HG02610 (cell line): ENCODE results near the gene EYS.
"Not testable (repeated sequence)": the region's sequence is repeated elsewhere in the genome, so short reads cannot be mapped to it uniquely, and the experiment has no call there.

Source experiments
- ATAC-seq: cut with Tn5 transposase; IDR thresholded peaks from one replicate; pipeline ENCODE4 v1.9.1; 2021; ENCODE audit warnings: mild to moderate bottlenecking, moderate library complexity; ENCODE audit not compliant: unreplicated experiment

Gene EYS

GRCh38 chr6:64259372-64259771, 1447.7 kb downstream of the EYS start:
- no peak for ATAC-seq

GRCh38 chr6:64258752-64259151, 1448.3 kb downstream of the EYS start:
- ATAC-seq = no peak

- ATAC-seq = no peak
Observed at GRCh38 chr6:64258302-64258701, 1448.7 kb downstream of the EYS start.

GRCh38 chr6:64257586-64257985, 1449.4 kb downstream of the EYS start:
- no peak for ATAC-seq

GRCh38 chr6:64256483-64256882, 1450.5 kb downstream of the EYS start:
- ATAC-seq = peak; percentile 80

GRCh38 chr6:64255000-64255399, 1452.0 kb downstream of the EYS start:
- peak; percentile 75 for ATAC-seq

- no peak for ATAC-seq
Observed at GRCh38 chr6:64254558-64254957, 1452.5 kb downstream of the EYS start.

- no peak for ATAC-seq
Observed at GRCh38 chr6:64252256-64252655, 1454.8 kb downstream of the EYS start.

- no peak for ATAC-seq
Observed at GRCh38 chr6:64250126-64250525, 1456.9 kb downstream of the EYS start.

- ATAC-seq = no peak
Observed at GRCh38 chr6:64249115-64249514, 1457.9 kb downstream of the EYS start.

- ATAC-seq = no peak
Observed at GRCh38 chr6:64243618-64244017, 1463.4 kb downstream of the EYS start.

GRCh38 chr6:64238908-64239307, 1468.1 kb downstream of the EYS start:
- ATAC-seq = not testable (repeated sequence)

- no peak for ATAC-seq
Observed at GRCh38 chr6:64238071-64238470, 1469.0 kb downstream of the EYS start.

GRCh38 chr6:64233746-64234145, 1473.3 kb downstream of the EYS start:
- no peak for ATAC-seq

- no peak for ATAC-seq
Observed at GRCh38 chr6:64231928-64232327, 1475.1 kb downstream of the EYS start.

GRCh38 chr6:64230530-64230929, 1476.5 kb downstream of the EYS start:
- ATAC-seq = no peak

GRCh38 chr6:64227863-64228262, 1479.2 kb downstream of the EYS start:
- no peak for ATAC-seq

- no peak for ATAC-seq
Observed at GRCh38 chr6:64225503-64225902, 1481.5 kb downstream of the EYS start.

- no peak for ATAC-seq
Observed at GRCh38 chr6:64224819-64225218, 1482.2 kb downstream of the EYS start.

GRCh38 chr6:64221776-64222175, 1485.2 kb downstream of the EYS start:
- ATAC-seq = no peak

GRCh38 chr6:64220801-64221200, 1486.2 kb downstream of the EYS start:
- ATAC-seq = no peak

GRCh38 chr6:64217721-64218620, 1489.1 kb downstream of the EYS start:
- peak; percentile 88 for ATAC-seq

GRCh38 chr6:64214373-64214772, 1492.7 kb downstream of the EYS start:
- ATAC-seq = no peak
